Peyer's patch (tissue), 4 donors: Measurements from ENCODE around the gene NOP14. TPM values are rescaled to one million over a fixed set of nuclear protein-coding genes. Genes with fewer than 3 reads are reported as not detected.
A peak's percentile ranks its signal among the peaks of the same experiment; 100 is the strongest.

Experiments used
- DNase-seq, 3 donors: peaks; one replicate each; pipeline ENCODE4 v3.0.0-alpha.2; 2017 to 2019
- H3K27ac ChIP-seq, 4 donors: fragments of 200-600 bp; sonication (generic); one replicate each; pipeline ENCODE4 v1.5.1; 2016 to 2019
- H3K27me3 ChIP-seq, 2 donors: fragments of 200-600 bp; sonication (generic); one replicate each; pipeline ENCODE4 v1.5.1; 2019
- H3K36me3 ChIP-seq, 3 donors: fragments of 200-600 bp; sonication (generic); one replicate each; pipeline ENCODE4 v1.5.1; 2016 to 2019
- H3K4me1 ChIP-seq, 4 donors: fragments of 200-600 bp; sonication (generic); one replicate each; pipeline ENCODE4 v1.5.1; 2016 to 2019
- H3K4me3 ChIP-seq, 4 donors: fragments of 200-600 bp; sonication (generic); 1 replicate in 3 of 4; 2 replicates in 1 of 4; pipeline ENCODE4 v1.5.1; 2016 to 2019; ENCODE audit warnings: mild to moderate bottlenecking in 1 of 4
- H3K9me3 ChIP-seq, 4 donors: fragments of 200-600 bp; sonication (generic); one replicate each; pipeline ENCODE4 v1.5.1; 2016 to 2019; ENCODE audit warnings: mild to moderate bottlenecking in 1 of 4
- CTCF ChIP-seq, 6 experiments: fragments of 450-650 bp in 4 of 6; fragments of 200-600 bp in 2 of 6; sonication (generic) in 1 of 6; IDR thresholded peaks; one replicate each; pipeline ENCODE4 v1.5.1; 2017 to 2019; ENCODE audit warnings: antibody characterized with exemption in 6 of 6, mild to moderate bottlenecking in 3 of 6, moderate library complexity in 1 of 6
- POLR2A ChIP-seq, 2 donors: fragments of 450-650 bp; IDR thresholded peaks; one replicate each; pipeline ENCODE4 v1.5.1; 2017; ENCODE audit warnings: antibody characterized with exemption in 2 of 2, mild to moderate bottlenecking in 2 of 2, moderate library complexity in 2 of 2
- total RNA-seq, 4 donors: library from RNA; depleted of rRNA; stranded (reverse); fragments of >200 nt; gene quantifications; one replicate each; pipeline ENCODE4 v1.1.0, GENCODE V29; 2016

NOP14 gene
- total RNA-seq, 4 donors from 2014 or later, result 13.0 to 76.7 (median 18.6) TPM

- DNase-seq, result peak in 2 of 3 donors; percentile 32 to 37
These were observed 18.4 kb downstream of the NOP14 start for GRCh38 chr4:2944586-2945526.

GRCh38 chr4:2944091-2944482, 19.1 kb downstream of the NOP14 start:
- Histone ChIP-seq H3K36me3 (peaks cover 0 to 96% (median 0%) of the 10 kb centered on the region in 3 donors), H3K9me3 (no peaks in the 10 kb centered on the region), H3K27ac (no peak overlapping the region), H3K4me1 (peaks cover 0 to 13% (median 0%) of the 10 kb centered on the region in 4 donors), H3K4me3 (no peak overlapping the region), H3K27me3 (no peaks in the 10 kb centered on the region)
- peak in 1 of 3 donors; percentile 43 for DNase-seq
- TF ChIP-seq POLR2A (IDR thresholded peaks at IDR 0.05), result no peak
- no peak for TF ChIP-seq CTCF (IDR thresholded peaks at IDR 0.05)

More at GRCh38 chr4:2944586-2945526, 18.4 kb downstream of the NOP14 start:
- no peak for TF ChIP-seq POLR2A (IDR thresholded peaks at IDR 0.05)
- no peak for TF ChIP-seq CTCF (IDR thresholded peaks at IDR 0.05)
- peaks cover 0 to 13% (median 0%) of the 10 kb centered on the region in 4 donors for H3K4me1 ChIP-seq
- no peaks in the 10 kb centered on the region for H3K9me3 ChIP-seq
- no peak overlapping the region for H3K4me3 ChIP-seq
- no peaks in the 10 kb centered on the region for H3K27me3 ChIP-seq
- H3K36me3 ChIP-seq, result peaks cover 0 to 96% (median 0%) of the 10 kb centered on the region in 3 donors
- peak overlapping the region in 1 of 4 donors; percentile 6 for H3K27ac ChIP-seq

GRCh38 chr4:2943364-2944090, 19.7 kb downstream of the NOP14 start:
- peaks cover 0 to 97% (median 0%) of the 10 kb centered on the region in 3 donors for H3K36me3 ChIP-seq

GRCh38 chr4:2942532-2943363, 20.5 kb downstream of the NOP14 start:
- TF ChIP-seq CTCF (IDR thresholded peaks at IDR 0.05) (no peak), POLR2A (IDR thresholded peaks at IDR 0.05) (no peak)
- Histone ChIP-seq H3K27me3 (no peaks in the 10 kb centered on the region), H3K27ac (peak overlapping the region in 2 of 4 donors; percentile 8 to 48), H3K9me3 (no peaks in the 10 kb centered on the region), H3K36me3 (peaks cover 0 to 98% (median 0%) of the 10 kb centered on the region in 3 donors), H3K4me3 (no peak overlapping the region), H3K4me1 (peaks cover 0 to 13% (median 0%) of the 10 kb centered on the region in 4 donors)
- peak in 2 of 3 donors; percentile 61 to 80 for DNase-seq

More at GRCh38 chr4:2943364-2944090, 19.7 kb downstream of the NOP14 start:
- no peaks in the 10 kb centered on the region for H3K9me3 ChIP-seq
- H3K4me3 ChIP-seq, result no peak overlapping the region
- no peak for TF ChIP-seq POLR2A (IDR thresholded peaks at IDR 0.05)
- no peak for TF ChIP-seq CTCF (IDR thresholded peaks at IDR 0.05)
- no peaks in the 10 kb centered on the region for H3K27me3 ChIP-seq
- peak overlapping the region in 1 of 4 donors; percentile 48 for H3K27ac ChIP-seq
- H3K4me1 ChIP-seq, result peaks cover 0 to 13% (median 0%) of the 10 kb centered on the region in 4 donors
- peak in 1 of 3 donors; percentile 42 for DNase-seq
